HG02588 (cell line): Measurements from ENCODE around the gene PABPC1L2B.
"Not testable (repeated sequence)": the region's sequence is repeated elsewhere in the genome, so short reads cannot be mapped to it uniquely, and the experiment has no call there.

ENCODE experiments used
- ATAC-seq: cut with Tn5 transposase; IDR thresholded peaks from one replicate; pipeline ENCODE4 v1.9.1; 2021; ENCODE audit warnings: mild to moderate bottlenecking, moderate library complexity; ENCODE audit not compliant: unreplicated experiment

PABPC1L2B gene

GRCh38 chrX:73002733-73003132, at the start of gene PABPC1L2B:
Gene PABPC1L2B, plus strand, starts transcription at chrX:73002939. Its CDS starts 704 bp downstream, at chrX:73003643.
- not testable (repeated sequence) for ATAC-seq

GRCh38 chrX:72959971-72960370, 42.8 kb upstream of the PABPC1L2B start:
- ATAC-seq: not testable (repeated sequence)

GRCh38 chrX:72971859-72972258, 30.9 kb upstream of the PABPC1L2B start:
- not testable (repeated sequence) for ATAC-seq

- not testable (repeated sequence) for ATAC-seq
Measured at GRCh38 chrX:72974885-72975284, 27.9 kb upstream of the PABPC1L2B start.

GRCh38 chrX:72980894-72981469, 21.8 kb upstream of the PABPC1L2B start:
- ATAC-seq: not testable (repeated sequence)

GRCh38 chrX:73004032-73004431, 1.3 kb downstream of the PABPC1L2B start:
- not testable (repeated sequence) for ATAC-seq

- no peak for ATAC-seq
Measured at GRCh38 chrX:73021361-73022092, 18.8 kb downstream of the PABPC1L2B start.

GRCh38 chrX:73022093-73022445, 19.3 kb downstream of the PABPC1L2B start:
- not testable (repeated sequence) for ATAC-seq

- ATAC-seq: no peak
Measured at GRCh38 chrX:73028876-73029275, 26.1 kb downstream of the PABPC1L2B start.
